PC-3 (cell line): Measurements from ENCODE around the gene SUPT7L. TPM values are rescaled to one million over a fixed set of nuclear protein-coding genes. Genes with fewer than 3 reads are reported as not detected.

Experiments
- ATAC-seq: fragments of 200-7000 bp; cut with Tn5 transposase; 2 replicates; pipeline ENCODE4 v1.9.1; 2020; ENCODE audit warnings: mild to moderate bottlenecking, moderate library complexity
- BruUV-seq: library from RNA; stranded (reverse); fragments of 400-500 nt; replicated peaks from 2 replicates; lab custom pipeline; 2021; lab: Mats Ljungman, UMichigan
- CTCF ChIA-PET: fragments of 300-600 bp; sonication (Branson Sonifier 250); formaldehyde crosslinking; loops from one replicate; lab custom pipeline; 2022; ENCODE audit warnings: antibody characterized with exemption; lab: Charles Lee
- POLR2A ChIA-PET: fragments of 300-600 bp; sonication (Branson Sonifier 250); formaldehyde crosslinking; loops from one replicate; lab custom pipeline; 2022; ENCODE audit warnings: antibody characterized with exemption; ENCODE audit not compliant: unreplicated experiment; lab: Charles Lee
- DNase-seq: peaks from one replicate; pipeline ENCODE4 v3.0.0-alpha.2; 2015
- H2AFZ ChIP-seq: fragments of 300-600 bp; sonication (generic); 2 replicates; pipeline ENCODE4 v1.6.0; 2016; ENCODE audit warnings: antibody characterized with exemption, low read length
- H3F3A ChIP-seq: fragments of 300-600 bp; sonication (generic); one replicate; pipeline ENCODE4 v1.6.0; 2017; ENCODE audit warnings: antibody characterized with exemption, low read length, control low read depth, mild to moderate bottlenecking; ENCODE audit not compliant: unreplicated experiment
- H3K27ac ChIP-seq: fragments of 300-600 bp; sonication (generic); 2 replicates; pipeline ENCODE4 v1.5.1; 2016; ENCODE audit warnings: mild to moderate bottlenecking, low read length
- H3K27me3 ChIP-seq: fragments of 300-600 bp; sonication (generic); 2 replicates; pipeline ENCODE4 v1.6.1; 2016; ENCODE audit warnings: low read length, mixed read lengths
- H3K36me3 ChIP-seq: fragments of 300-600 bp; sonication (generic); 2 replicates; pipeline ENCODE4 v1.6.1; 2016; ENCODE audit warnings: low read depth, mixed run types, low read length, mixed read lengths
- H3K4me1 ChIP-seq: fragments of 300-600 bp; sonication (generic); 2 replicates; pipeline ENCODE4 v1.5.1; 2016; ENCODE audit warnings: low read length; ENCODE audit not compliant: insufficient read depth
- H3K4me2 ChIP-seq: fragments of 300-600 bp; sonication (generic); 2 replicates; pipeline ENCODE4 v1.6.0; 2016; ENCODE audit warnings: low read length
- H3K4me3 ChIP-seq: fragments of 300-600 bp; sonication (generic); 2 replicates; pipeline ENCODE4 v1.5.1; 2016; ENCODE audit warnings: mild to moderate bottlenecking, low read length, mixed read lengths
- H3K79me2 ChIP-seq: fragments of 300-600 bp; sonication (generic); 2 replicates; pipeline ENCODE4 v1.6.1; 2017; ENCODE audit warnings: low read length, mixed read lengths
- H3K9ac ChIP-seq: fragments of 300-600 bp; sonication (generic); 2 replicates; pipeline ENCODE4 v1.6.0; 2016; ENCODE audit warnings: mild to moderate bottlenecking, low read length
- H3K9me2 ChIP-seq: fragments of 300-600 bp; sonication (generic); replicated peaks from 2 replicates; pipeline ENCODE4 v1.6.1; 2016; ENCODE audit warnings: mixed run types, low read length, mixed read lengths
- H3K9me3 ChIP-seq: fragments of 300-600 bp; sonication (generic); 2 replicates; pipeline ENCODE4 v1.6.1; 2016; ENCODE audit warnings: low read length, mixed read lengths
- H4K20me1 ChIP-seq: fragments of 300-600 bp; sonication (generic); 2 replicates; pipeline ENCODE4 v1.6.1; 2016; ENCODE audit warnings: low read length, mixed read lengths
- CTCF ChIP-seq: fragments of 300-600 bp; sonication (generic); conservative IDR thresholded peaks from 2 replicates; pipeline ENCODE4 v1.5.1; 2017; ENCODE audit warnings: antibody characterized with exemption, low read depth, mild to moderate bottlenecking, low read length
- EZH2 ChIP-seq: fragments of 300-600 bp; sonication (generic); IDR thresholded peaks from one replicate; pipeline ENCODE4 v1.6.1; 2017; ENCODE audit warnings: antibody characterized with exemption, mild to moderate bottlenecking, low read length; ENCODE audit not compliant: unreplicated experiment
- EZH2phosphoT487 ChIP-seq: fragments of 300-600 bp; sonication (generic); IDR thresholded peaks from 2 replicates; pipeline ENCODE4 v1.6.1; 2018; ENCODE audit warnings: mild to moderate bottlenecking, antibody characterized with exemption, low read length, borderline replicate concordance
- intact Hi-C: fragments of 100-400 bp; cut with micrococcal nuclease; formaldehyde crosslinking; loops from 2 replicates; pipeline ENCODE4 v1.9.0; 2023
- total RNA-seq: library from RNA; depleted of rRNA; stranded (reverse); fragments of >200 nt; gene quantifications from 2 replicates; pipeline ENCODE4 v1.2.3, GENCODE V29; 2014

SUPT7L gene
- total RNA-seq, 1 experiment from 2014 or later: 23.4 TPM

GRCh38 chr2:27709960-27710575 lies 46.7 kb upstream of the SUPT7L start:
- no peaks in the 10 kb centered on the region for H3K36me3 ChIP-seq
- ATAC-seq (no peak), DNase-seq (no peak)
- no peaks in the 10 kb centered on the region for H3K9me2 ChIP-seq
- H4K20me1 ChIP-seq: no peaks in the 10 kb centered on the region
- intact Hi-C loops: loop anchor here (5.0 to 10.0 kb wide), 4 partner anchors 65 to 855 kb away; partner anchors contain the start of gene MRPL33
- no peak for TF ChIP-seq CTCF
- TF ChIP-seq EZH2phosphoT487: no peak
- TF ChIP-seq EZH2: no peak
- POLR2A ChIA-PET: no interaction called here
- H3K9ac ChIP-seq: no peak overlapping the region
- peaks cover 24% of the 10 kb centered on the region for H3K4me1 ChIP-seq
- H3K9me3 ChIP-seq: no peaks in the 10 kb centered on the region
- H3K79me2 ChIP-seq: no peaks in the 10 kb centered on the region
- no peak overlapping the region for H3K4me2 ChIP-seq
- no TSS peak for BruUV-seq
- no peak overlapping the region for H2AFZ ChIP-seq
- CTCF ChIA-PET: no interaction called here
- H3K27me3 ChIP-seq: no peaks in the 10 kb centered on the region
- no peak overlapping the region for H3K27ac ChIP-seq
- H3K4me3 ChIP-seq: no peak overlapping the region
- H3F3A ChIP-seq: peaks cover 5% of the 10 kb centered on the region

- no peak overlapping the region for H3K9ac ChIP-seq
- no peaks in the 10 kb centered on the region for H3K27me3 ChIP-seq
- H3K4me2 ChIP-seq: no peak overlapping the region
- H3K4me3 ChIP-seq: no peak overlapping the region
- ATAC-seq (no peak), DNase-seq (no peak)
- no peak overlapping the region for H2AFZ ChIP-seq
- no peaks in the 10 kb centered on the region for H3K9me3 ChIP-seq
- H3K4me1 ChIP-seq: peaks cover 20% of the 10 kb centered on the region
- ChIA-PET POLR2A (no interaction called here), CTCF (no interaction called here)
- no peaks in the 10 kb centered on the region for H4K20me1 ChIP-seq
- intact Hi-C loops: loop anchor here (5.0 to 10.0 kb wide), 4 partner anchors 65 to 855 kb away; partner anchors contain the start of gene MRPL33
- no peaks in the 10 kb centered on the region for H3K9me2 ChIP-seq
- H3F3A ChIP-seq: peaks cover 5% of the 10 kb centered on the region
- no peak for TF ChIP-seq EZH2
- no peak for TF ChIP-seq CTCF
- TF ChIP-seq EZH2phosphoT487: no peak
- BruUV-seq: no TSS peak
- no peak overlapping the region for H3K27ac ChIP-seq
- no peaks in the 10 kb centered on the region for H3K79me2 ChIP-seq
- no peaks in the 10 kb centered on the region for H3K36me3 ChIP-seq
These were observed 45.9 kb upstream of the SUPT7L start for GRCh38 chr2:27709326-27709725.

- H3K4me3 ChIP-seq: no peak overlapping the region
- H3K79me2 ChIP-seq: no peaks in the 10 kb centered on the region
- peaks cover 5% of the 10 kb centered on the region for H3F3A ChIP-seq
- no peak overlapping the region for H3K4me2 ChIP-seq
- H2AFZ ChIP-seq: no peak overlapping the region
- no TSS peak for BruUV-seq
- no peaks in the 10 kb centered on the region for H3K36me3 ChIP-seq
- H3K9ac ChIP-seq: no peak overlapping the region
- no peaks in the 10 kb centered on the region for H4K20me1 ChIP-seq
- POLR2A ChIA-PET: no interaction called here
- no peaks in the 10 kb centered on the region for H3K27me3 ChIP-seq
- H3K27ac ChIP-seq: no peak overlapping the region
- CTCF ChIA-PET: no interaction called here
- H3K4me1 ChIP-seq: peaks cover 25% of the 10 kb centered on the region
- no peak for DNase-seq
- ATAC-seq: no peak
- TF ChIP-seq EZH2phosphoT487 (no peak), CTCF (no peak), EZH2 (no peak)
- H3K9me3 ChIP-seq: no peaks in the 10 kb centered on the region
- H3K9me2 ChIP-seq: no peaks in the 10 kb centered on the region
- intact Hi-C loops: loop anchor here (5.0 to 10.0 kb wide), 4 partner anchors 66 to 856 kb away; partner anchors contain the start of gene MRPL33
These were observed 45.3 kb upstream of the SUPT7L start for GRCh38 chr2:27708666-27709065.
